ENCODE results near the gene SWT1.
"Not testable (repeated sequence)": the region's sequence is repeated elsewhere in the genome, so short reads cannot be mapped to it uniquely, and the experiment has no call there.

The SWT1 gene

GRCh38 chr1:185291652-185292051 is 134.7 kb downstream of the SWT1 start:
- no peak for DNase-seq (ENCODE audit: low spot score)

- DNase-seq (ENCODE audit: low spot score) = no peak
Measured at GRCh38 chr1:185292237-185292636, 135.3 kb downstream of the SWT1 start.

- no peak for DNase-seq (ENCODE audit: low spot score)
Measured at GRCh38 chr1:185293967-185294542, 137.1 kb downstream of the SWT1 start.

DNA sequence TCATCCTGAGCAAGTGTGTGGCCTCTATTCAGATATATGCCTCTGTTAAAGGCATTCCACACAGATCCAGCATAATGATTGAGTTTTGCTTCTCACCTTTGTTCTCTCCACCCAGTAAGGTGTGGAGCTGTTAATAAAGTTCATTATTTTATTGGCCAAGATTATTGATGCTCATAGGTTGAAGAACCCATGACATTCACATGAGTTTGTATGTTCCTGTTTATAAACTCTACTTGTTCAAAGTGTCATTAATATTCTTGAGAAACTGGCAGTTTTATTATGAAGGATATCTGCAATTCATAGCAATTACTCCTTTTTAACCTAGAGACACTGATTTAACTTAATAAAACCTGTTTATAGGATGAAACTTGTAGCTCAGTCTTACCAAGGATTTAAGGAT is 138.1 kb downstream of the SWT1 start:
- DNase-seq (ENCODE audit: low spot score) = no peak

DNA sequence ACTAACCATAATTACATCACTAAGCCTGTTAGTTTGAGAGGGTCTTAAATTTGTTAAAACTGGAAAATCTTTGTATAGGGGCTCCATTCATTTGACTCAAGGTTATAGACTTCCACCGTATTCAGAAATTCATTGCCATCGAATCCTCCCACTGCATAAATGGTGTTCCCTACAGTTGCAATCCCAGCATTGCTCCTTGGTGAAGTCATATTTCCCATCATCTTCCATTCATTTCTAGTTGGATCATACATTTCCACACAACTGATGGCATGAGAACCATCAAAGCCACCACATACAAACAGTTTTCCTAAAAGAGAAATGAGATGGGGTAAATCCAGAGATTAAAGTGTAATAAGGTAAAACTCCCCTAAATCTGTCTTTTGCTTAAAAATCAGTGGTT is 141.0 kb downstream of the SWT1 start:
- DNase-seq (ENCODE audit: low spot score) = no peak

- DNase-seq (ENCODE audit: low spot score) = no peak
Measured at GRCh38 chr1:185300152-185300551, 143.2 kb downstream of the SWT1 start.

DNA sequence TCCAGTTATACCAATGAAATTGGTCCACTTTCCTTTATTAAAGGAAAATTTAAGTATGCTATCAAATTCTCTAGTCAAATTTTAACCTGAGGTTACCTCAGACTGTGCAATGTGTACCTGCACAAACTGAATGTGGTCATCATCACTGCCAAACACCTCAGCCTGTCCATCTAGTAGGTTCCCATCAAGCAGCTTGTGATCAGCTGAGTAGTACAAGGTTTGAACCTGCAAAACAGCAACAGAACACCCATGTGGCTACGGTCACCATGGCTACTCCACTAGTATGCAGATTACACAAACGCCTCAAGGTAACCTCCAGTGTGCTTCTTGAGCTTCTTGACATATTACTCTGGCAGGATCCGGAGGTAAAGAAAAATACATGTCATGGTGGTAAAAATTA is 148.5 kb downstream of the SWT1 start:
- DNase-seq (ENCODE audit: low spot score) = no peak

DNA sequence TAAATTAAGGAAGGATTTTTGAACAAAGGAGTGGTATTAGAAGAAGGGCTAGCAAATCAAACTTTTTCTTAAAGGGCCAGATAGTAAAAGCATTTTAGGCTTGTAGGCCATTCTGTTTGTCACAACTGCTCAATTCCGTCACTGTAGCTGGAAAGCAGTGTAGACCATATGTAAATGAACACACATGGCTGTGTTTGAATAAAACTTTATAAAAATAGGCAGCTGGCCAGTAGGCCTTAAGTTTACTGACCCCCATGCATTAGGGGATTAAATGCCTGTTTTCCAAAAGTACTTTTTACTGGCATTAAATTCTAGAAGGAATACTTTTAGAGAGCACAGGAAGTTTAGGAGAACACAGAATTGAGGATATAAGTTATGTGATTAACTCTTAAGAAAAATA is 151.2 kb downstream of the SWT1 start:
- no peak for DNase-seq (ENCODE audit: low spot score)

GRCh38 chr1:185309566-185309965 is 152.6 kb downstream of the SWT1 start:
- no peak for DNase-seq (ENCODE audit: low spot score)

DNA sequence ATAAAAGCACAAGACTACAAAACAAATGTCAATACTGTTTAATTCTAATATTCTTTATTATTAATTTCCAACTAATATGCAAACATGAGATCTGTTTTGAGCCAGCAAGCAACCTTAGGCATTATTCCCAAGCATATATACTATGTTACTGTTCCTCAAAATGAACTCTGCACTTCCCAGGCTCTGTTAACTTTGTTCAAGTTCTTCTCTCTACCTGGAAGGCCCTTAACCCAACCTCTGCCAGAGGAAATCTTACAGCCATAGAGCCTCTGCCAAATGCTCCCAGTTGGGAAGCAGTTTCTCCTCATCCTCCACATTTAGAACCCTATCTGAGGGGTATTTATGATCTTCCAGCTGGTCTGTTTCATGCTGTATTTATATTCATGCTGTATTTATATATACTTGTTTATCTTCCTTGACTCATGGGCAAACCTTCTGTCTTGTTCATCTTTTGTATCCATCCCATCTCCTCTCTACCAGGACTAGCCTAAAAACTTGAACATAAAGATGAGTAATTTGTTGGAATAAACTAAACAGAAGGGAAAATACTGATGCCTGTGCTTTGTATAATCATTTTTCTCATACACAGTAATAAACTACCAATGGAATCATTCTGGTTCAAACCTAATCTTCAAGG is 154.7 kb downstream of the SWT1 start:
- DNase-seq (ENCODE audit: low spot score) = no peak

DNA sequence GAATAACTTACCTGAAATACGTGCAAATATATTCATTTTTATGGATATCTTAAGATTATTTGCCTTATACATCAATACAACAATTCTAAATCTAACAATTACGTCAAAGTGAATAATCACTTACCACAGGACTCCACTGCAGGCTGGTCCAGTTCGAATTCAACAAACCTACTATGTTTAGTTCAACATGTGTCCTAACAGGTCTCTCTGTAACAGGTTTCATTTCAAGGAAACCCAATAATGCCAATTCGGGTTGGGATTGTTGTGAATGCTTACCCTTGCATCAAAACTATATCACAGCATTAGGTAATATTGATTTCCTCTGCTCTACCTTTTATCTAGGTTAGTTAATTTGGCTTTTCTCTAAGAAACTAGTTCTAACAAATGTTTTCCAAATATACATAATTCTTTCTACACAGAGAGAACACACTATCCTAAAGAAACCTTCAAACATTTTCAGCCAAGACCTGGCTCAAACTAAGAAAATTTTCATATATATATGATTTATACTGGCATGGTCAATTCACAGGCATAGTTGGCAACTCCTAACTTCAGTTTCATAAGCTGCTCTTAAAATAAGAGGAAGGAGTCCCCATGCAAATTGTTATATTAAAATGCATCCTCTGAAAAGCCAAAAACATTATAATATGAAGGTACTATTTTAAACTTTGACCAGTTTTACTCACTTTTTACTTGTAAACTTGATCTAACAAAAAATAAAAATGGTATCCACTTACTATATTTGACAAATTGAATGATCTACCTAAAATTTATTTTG is 155.6 kb downstream of the SWT1 start:
- DNase-seq (ENCODE audit: low spot score) = no peak

DNA sequence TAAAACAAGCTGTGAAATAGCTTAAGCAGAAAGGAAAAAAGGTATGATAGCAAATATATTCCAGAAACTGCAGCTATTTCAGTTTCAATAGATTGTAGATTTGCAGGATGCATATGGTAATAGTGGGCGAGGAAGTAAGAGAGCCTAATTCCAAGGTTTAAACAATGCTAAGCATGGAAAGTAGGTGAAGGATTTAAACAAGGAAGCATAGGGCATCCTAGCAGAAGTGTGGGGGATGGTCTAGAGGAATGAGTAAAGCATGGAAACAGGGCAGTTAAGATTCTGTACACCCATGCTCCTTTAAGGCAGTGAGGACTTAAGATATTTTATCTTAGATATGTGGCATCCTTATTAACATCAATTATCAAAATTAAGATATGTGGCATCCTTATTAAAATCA is 157.4 kb downstream of the SWT1 start:
- DNase-seq (ENCODE audit: low spot score) = no peak

- no peak for DNase-seq (ENCODE audit: low spot score)
Measured at GRCh38 chr1:185315445-185316071, 158.6 kb downstream of the SWT1 start.

- DNase-seq (ENCODE audit: low spot score) = peak; percentile 96
Measured at GRCh38 chr1:185316163-185317033, 159.4 kb downstream of the SWT1 start.

GRCh38 chr1:185317034-185317885 is 160.3 kb downstream of the SWT1 start, which contains the start of gene IVNS1ABP:
TSS of gene IVNS1ABP (minus strand) at chr1:185317243. CDS start at chr1:185309493, 7,750 bp downstream.
- peak; percentile 99 for DNase-seq (ENCODE audit: low spot score)

DNA sequence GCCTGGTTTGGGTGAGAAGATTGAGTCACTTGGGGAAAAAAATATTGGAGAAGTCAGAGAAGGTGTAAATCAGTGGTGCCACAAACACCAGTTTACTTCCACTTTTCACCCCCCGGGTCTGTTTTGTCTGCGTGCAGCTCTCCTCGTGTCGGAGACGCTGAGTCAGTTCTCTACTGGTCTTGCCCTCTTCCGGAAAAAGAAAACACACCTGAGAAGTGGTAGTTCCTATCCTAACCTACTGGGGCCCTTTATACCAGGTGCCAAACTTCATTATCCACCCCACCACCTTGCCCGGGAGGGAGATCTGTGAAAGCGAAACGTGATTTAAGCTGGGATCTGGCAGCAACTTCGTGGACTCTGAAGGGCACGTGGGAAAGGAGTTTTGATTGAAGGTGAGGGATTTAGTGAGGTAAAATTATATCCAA is 160.9 kb downstream of the SWT1 start:
- no peak for DNase-seq (ENCODE audit: low spot score)

- DNase-seq (ENCODE audit: low spot score) = no peak
Measured at GRCh38 chr1:185318431-185319138, 161.6 kb downstream of the SWT1 start.

- no peak for DNase-seq (ENCODE audit: low spot score)
Measured at GRCh38 chr1:185319139-185319475, 162.1 kb downstream of the SWT1 start.

GRCh38 chr1:185321104-185321503 is 164.1 kb downstream of the SWT1 start:
- not testable (repeated sequence) for DNase-seq (ENCODE audit: low spot score)

- not testable (repeated sequence) for DNase-seq (ENCODE audit: low spot score)
Measured at GRCh38 chr1:185321653-185322221, 164.8 kb downstream of the SWT1 start.
